ENCODE measurements around the gene ADCY2.

- TF ChIP-seq NR3C1 (CRISPR knock-in tag; IDR thresholded peaks at IDR 0.05) (no peak), TFE3 (CRISPR knock-in tag; IDR thresholded peaks at IDR 0.05) (no peak), ZFX (CRISPR knock-in tag; IDR thresholded peaks at IDR 0.05) (no peak), EZH2 (IDR thresholded peaks at IDR 0.05; ENCODE audit: borderline replicate concordance, low read depth, low read length) (no peak)
These were observed 376.2 kb downstream of the ADCY2 start for GRCh38 chr5:7772141-7772540.

Data from K562 (cell line).